HG03354 (cell line): ENCODE data around the gene DPH5.
"Not testable (repeated sequence)": the region's sequence is repeated elsewhere in the genome, so short reads cannot be mapped to it uniquely, and the experiment has no call there.

Experiments
- ATAC-seq: cut with Tn5 transposase; IDR thresholded peaks from one replicate; pipeline ENCODE4 v1.9.1; 2021; ENCODE audit warnings: mild to moderate bottlenecking; ENCODE audit not compliant: unreplicated experiment, poor library complexity, severe bottlenecking

The DPH5 gene

GRCh38 chr1:100949515-100950158, 75.9 kb downstream of the DPH5 start:
- peak; percentile 97 for ATAC-seq

DNA sequence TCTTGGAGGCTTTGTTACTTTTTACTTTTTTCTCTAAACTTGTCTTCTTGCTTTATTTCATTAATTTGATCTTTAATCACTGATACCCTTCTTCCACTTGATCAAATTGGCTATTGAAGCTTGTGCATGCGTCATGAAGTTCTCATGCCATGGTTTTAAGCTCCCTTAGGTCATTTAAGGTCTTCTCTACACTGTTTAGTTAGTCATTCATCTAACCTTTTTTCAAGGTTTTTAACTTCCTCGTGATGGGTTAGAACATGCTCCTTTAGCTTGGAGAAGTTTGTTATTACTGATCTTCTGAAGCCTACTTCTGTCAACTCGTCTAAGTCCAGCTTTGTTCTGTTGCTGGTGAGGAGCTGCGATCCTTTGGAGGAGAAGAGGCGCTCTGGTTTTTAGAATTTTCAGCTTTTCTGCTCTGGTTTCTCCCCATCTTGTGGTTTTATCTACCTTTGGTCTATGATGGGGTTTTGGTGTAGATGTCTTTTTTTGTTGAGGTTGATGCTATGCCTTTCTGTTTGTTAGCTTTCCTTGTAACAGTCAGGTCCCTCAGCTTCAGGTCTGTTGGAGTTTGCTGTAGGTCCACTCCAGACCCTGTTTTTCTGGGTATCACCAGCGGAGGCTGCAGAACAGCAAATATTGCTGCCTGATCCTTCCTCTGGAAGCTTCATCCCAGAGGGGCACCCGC, 76.7 kb downstream of the DPH5 start:
- not testable (repeated sequence) for ATAC-seq

GRCh38 chr1:100947816-100948215, 77.8 kb downstream of the DPH5 start:
- not testable (repeated sequence) for ATAC-seq

GRCh38 chr1:100946064-100946463, 79.5 kb downstream of the DPH5 start:
- ATAC-seq = not testable (repeated sequence)

DNA sequence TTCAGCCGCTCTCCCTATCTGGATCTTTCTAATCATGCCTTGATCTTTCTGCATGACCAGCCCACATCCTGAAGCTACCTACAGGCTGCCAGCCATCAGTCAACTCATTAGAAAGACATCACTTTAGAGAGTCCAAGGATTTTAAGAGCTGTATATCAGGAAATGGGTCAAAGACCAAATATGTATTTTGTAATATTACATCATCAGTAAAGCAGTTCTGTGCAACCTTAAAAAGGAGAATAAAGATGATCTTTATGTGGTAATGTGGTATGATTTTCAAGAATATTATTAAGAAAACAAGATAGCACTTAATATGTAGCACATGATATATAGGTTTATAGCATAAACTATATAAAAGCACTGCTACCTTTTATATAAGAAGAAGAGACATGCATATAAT, 82.1 kb downstream of the DPH5 start:
- ATAC-seq = no peak

GRCh38 chr1:100942304-100943046, 83.1 kb downstream of the DPH5 start:
- ATAC-seq = no peak

DNA sequence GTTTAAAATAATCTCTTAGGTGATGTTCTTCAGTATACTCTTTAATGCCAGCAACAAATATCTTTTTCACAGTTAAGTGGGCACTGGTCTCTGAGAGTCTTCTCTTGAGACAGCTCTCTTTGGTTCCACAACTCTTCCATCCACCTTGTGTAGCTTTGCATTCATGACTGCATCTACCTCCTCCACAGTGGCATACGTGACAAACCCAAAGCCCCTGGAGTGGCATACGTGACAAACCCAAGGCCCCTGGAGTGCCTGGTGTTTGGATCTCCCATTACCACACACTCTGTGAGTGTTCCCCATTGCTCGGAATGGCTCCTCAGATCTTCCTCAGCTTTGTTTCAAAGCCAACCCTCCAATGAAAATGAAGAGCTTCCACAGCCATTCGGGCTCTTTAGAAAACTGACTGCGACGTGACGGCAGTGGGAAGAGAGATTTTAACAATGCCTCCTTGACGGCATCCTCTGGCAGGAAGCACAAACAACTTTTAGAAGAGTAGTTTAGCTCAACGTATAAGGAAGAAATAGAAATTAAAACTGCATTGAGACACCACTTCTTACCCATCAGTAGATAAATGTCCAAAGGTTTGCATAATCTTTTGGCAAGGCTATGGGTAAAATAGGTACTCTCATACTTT, 83.9 kb downstream of the DPH5 start:
- ATAC-seq = no peak

DNA sequence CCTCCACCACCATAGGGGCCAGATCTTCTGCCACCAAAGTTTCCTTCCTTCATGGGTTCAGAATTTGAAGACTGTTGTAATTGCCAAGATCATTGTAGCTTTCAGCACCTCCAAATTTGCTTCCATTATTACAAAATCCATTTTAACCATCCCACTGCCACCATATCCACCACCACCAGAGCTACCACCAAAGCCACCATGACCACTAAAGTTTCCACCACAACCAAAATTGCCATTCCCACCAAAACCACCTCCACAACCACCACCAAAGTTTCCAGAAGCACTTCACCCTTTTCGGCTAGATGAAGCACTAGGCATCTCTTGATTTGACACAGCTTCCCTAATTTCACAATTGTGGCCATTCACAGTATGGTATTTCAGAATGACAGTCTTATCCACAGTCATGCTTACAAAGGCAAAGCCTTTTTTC, 84.5 kb downstream of the DPH5 start:
- ATAC-seq = no peak
